Activated naive CD4-positive, alpha-beta T cell treated with anti-CD3 and anti-CD28 coated beads, Interleukin-2, amount 50 U/mL, for 24 hours (primary cell): Measurements from ENCODE around the gene CRB2.

Experiments
- H3K27ac Mint-ChIP-seq: one replicate; pipeline ENCODE4 v1.8.0; 2021; ENCODE audit warnings: mild to moderate bottlenecking, mixed read lengths
- H3K27me3 Mint-ChIP-seq: one replicate; pipeline ENCODE4 v1.8.0; 2021; ENCODE audit warnings: mixed read lengths
- H3K36me3 Mint-ChIP-seq: one replicate; pipeline ENCODE4 v1.8.0; 2021; ENCODE audit warnings: mixed read lengths
- H3K4me1 Mint-ChIP-seq: one replicate; pipeline ENCODE4 v1.8.0; 2021; ENCODE audit warnings: mixed read lengths
- H3K4me3 Mint-ChIP-seq: one replicate; pipeline ENCODE4 v1.8.0; 2021; ENCODE audit warnings: mild to moderate bottlenecking, mixed read lengths
- H3K9me3 Mint-ChIP-seq: one replicate; pipeline ENCODE4 v1.8.0; 2021; ENCODE audit warnings: mixed read lengths

The CRB2 gene

DNA sequence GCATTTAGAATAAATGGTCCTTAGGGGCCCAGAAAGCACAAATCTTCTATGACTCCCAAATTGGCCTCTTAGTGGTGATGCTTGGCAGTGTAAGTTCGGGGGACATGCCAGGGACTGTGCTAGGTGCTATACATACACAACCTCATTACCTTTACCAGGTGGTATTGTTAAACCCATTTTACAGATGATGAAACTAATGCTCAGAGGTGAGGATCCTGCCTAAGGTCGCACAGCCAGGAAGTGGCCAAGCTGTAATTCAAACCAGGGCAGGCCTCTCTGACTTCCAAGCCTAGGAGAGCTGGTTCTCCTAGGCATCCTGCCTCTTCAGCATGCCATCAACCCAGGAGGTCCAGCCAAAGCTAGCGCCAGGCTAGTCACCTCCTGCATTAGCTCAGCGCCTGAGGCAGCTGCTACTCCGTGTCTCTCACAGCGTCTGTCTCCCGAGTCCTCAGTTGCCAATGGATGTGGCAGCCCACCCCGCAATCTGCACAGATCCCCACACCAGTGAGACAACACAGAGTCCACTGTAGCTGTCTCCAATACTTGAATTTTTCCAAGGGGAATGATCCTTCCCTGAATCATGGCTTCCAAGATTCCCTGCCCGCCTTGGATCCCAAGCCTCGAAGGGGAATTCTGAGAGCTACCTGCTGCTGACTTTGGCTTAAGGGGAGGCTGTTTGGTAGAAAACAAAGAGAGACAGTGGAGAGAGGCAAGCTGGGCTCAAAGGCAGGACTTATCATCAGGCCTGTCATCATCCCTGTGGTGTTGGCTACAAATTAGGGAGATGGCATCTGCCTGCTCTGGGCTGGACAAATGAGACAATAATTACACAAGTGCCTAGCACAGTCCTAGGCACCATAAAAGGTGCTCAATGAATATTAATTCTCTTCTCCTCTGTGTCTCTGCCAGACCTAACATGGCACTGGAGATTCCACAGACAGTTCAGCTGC, 52.6 kb downstream of the CRB2 start:
- Mint-ChIP-seq H3K36me3 (no peaks in the 10 kb centered on the region), H3K4me3 (no peak overlapping the region), H3K4me1 (peaks cover 14% of the 10 kb centered on the region), H3K27me3 (no peaks in the 10 kb centered on the region), H3K9me3 (no peaks in the 10 kb centered on the region), H3K27ac (no peak overlapping the region)

DNA sequence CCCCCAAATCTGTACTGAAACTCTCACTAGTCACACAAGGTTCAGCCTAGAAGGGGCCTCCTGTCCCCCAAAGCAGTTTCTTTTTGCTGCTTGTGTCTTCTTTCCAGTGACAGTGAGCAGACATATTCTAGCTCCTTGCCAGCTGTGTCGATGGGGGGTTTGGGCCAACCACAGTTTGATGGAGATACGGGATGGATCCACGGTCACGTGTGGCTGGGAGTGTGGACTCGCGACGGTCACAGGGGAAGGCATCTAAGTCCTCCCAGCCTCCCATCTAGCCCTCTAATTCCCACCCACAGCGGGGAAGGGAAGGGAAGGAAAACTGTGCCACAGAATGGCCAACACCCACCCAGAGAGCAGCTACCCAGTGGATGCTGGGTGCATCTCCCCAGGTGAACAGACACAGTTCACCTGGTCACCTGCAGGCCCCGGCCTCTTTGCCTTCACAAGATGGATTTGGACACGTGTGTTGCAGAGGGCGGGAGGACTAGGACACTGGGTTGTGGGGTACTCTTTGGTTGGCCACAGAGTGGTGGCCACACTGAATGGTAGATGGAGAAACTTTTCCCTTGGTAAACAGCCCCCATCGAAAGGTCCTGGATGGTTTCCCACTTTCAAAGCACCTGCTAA, 54.4 kb downstream of the CRB2 start:
- H3K9me3 Mint-ChIP-seq: no peaks in the 10 kb centered on the region
- no peaks in the 10 kb centered on the region for H3K36me3 Mint-ChIP-seq
- H3K4me3 Mint-ChIP-seq: no peak overlapping the region
- H3K27me3 Mint-ChIP-seq: no peaks in the 10 kb centered on the region
- H3K4me1 Mint-ChIP-seq: peaks cover 14% of the 10 kb centered on the region
- no peak overlapping the region for H3K27ac Mint-ChIP-seq

DNA sequence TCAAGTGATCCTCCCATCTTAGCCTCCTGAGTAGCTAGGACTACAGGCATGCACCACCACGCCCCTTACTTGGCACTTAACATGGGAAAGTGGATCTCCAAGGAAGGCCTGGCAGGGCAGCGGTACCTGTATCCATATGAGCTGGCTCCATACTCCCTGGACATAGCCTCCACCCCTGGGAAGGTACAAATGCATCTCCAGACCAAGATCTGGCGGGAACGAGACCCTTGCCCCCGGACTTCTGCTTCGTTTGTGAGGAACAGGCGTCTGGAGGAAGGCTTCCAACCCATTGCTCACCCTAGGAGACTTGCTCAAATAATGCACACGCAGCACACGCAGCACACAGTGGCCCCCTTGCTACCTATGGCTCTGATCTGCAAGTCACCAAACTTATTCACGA, 55.2 kb downstream of the CRB2 start:
- Mint-ChIP-seq H3K4me3 (no peak overlapping the region), H3K9me3 (no peaks in the 10 kb centered on the region), H3K27me3 (no peaks in the 10 kb centered on the region), H3K4me1 (peaks cover 11% of the 10 kb centered on the region), H3K27ac (no peak overlapping the region), H3K36me3 (peaks cover under 1% of the 10 kb centered on the region)

DNA sequence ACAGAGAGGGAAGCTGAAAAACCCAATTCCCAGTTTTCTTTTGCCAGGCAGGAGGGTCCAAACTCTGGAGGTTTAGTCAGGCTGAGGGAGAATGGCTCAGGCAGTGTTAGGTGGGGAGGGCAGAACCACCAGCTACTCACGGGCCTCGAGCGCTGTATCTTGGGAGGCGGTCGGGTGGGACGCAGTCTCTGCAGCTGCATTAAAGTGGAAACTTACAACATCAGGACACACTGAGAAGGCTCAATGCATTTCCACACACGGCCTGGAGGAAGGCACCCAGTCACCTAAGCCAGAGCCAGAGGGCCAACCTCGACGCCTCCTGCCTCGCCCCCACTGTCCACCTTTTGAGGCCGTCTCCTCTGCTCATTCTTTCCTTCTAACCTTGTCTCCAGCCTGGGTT, 55.6 kb downstream of the CRB2 start:
- Mint-ChIP-seq H3K27me3 (no peaks in the 10 kb centered on the region), H3K36me3 (peaks cover 4% of the 10 kb centered on the region), H3K4me1 (peaks cover 7% of the 10 kb centered on the region), H3K9me3 (no peaks in the 10 kb centered on the region), H3K4me3 (no peak overlapping the region), H3K27ac (no peak overlapping the region)

DNA sequence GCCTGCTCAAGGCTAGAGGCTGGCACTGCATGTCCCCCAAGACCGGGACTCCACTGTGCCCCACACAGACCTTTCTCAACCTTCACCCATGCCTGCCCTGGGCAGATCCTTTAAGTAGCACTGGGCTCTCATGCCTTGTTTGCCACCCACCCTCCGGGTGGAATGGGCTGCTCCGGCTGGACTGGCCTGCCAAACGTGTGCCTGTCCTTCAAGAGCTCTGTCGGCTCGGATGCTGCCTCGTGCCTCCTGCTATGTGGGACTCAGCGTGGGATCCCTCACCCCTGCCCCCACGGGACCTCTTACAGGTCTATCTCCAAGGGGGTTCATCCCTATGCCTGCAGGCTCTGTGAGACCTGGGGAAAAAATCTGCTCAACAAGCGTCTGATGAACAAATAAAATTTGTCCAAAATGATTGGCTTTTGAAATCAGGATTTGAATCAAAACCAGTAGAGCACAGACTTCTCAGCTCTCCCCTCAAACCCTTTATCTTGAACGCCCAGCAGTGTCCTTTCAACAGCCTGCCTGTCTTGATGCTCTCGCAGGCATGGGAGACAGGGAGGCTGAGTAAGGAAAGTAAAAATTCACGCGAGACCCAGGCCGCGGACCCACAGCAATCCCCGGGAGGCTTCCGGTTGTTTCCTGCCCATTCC, 56.3 kb downstream of the CRB2 start:
- no peaks in the 10 kb centered on the region for H3K9me3 Mint-ChIP-seq
- no peak overlapping the region for H3K4me3 Mint-ChIP-seq
- peaks cover 4% of the 10 kb centered on the region for H3K36me3 Mint-ChIP-seq
- H3K4me1 Mint-ChIP-seq: peaks cover 2% of the 10 kb centered on the region
- H3K27me3 Mint-ChIP-seq: no peaks in the 10 kb centered on the region
- H3K27ac Mint-ChIP-seq: no peak overlapping the region

DNA sequence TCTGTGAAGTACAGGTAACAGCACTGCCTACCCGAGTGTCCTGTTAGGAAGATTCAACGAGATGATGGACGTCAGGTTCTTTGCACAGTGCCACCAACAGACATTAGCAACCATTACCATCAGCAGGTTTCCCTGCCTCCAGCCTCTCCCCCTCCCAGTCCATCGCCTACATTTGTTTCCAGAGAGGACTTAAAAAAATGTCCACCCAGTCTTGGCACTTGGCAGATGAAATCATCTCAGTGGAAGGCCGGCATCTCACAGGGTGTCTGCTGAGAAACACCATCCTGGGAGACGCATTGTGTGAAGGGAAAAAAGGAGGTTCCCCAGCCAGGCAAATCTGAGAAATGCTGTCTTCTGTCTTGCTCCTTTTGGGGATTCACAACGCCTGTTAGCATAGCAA, 58.2 kb downstream of the CRB2 start:
- Mint-ChIP-seq H3K9me3 (no peaks in the 10 kb centered on the region), H3K27me3 (no peaks in the 10 kb centered on the region), H3K4me1 (no peaks in the 10 kb centered on the region), H3K27ac (no peak overlapping the region), H3K4me3 (no peak overlapping the region), H3K36me3 (peaks cover 6% of the 10 kb centered on the region)

DNA sequence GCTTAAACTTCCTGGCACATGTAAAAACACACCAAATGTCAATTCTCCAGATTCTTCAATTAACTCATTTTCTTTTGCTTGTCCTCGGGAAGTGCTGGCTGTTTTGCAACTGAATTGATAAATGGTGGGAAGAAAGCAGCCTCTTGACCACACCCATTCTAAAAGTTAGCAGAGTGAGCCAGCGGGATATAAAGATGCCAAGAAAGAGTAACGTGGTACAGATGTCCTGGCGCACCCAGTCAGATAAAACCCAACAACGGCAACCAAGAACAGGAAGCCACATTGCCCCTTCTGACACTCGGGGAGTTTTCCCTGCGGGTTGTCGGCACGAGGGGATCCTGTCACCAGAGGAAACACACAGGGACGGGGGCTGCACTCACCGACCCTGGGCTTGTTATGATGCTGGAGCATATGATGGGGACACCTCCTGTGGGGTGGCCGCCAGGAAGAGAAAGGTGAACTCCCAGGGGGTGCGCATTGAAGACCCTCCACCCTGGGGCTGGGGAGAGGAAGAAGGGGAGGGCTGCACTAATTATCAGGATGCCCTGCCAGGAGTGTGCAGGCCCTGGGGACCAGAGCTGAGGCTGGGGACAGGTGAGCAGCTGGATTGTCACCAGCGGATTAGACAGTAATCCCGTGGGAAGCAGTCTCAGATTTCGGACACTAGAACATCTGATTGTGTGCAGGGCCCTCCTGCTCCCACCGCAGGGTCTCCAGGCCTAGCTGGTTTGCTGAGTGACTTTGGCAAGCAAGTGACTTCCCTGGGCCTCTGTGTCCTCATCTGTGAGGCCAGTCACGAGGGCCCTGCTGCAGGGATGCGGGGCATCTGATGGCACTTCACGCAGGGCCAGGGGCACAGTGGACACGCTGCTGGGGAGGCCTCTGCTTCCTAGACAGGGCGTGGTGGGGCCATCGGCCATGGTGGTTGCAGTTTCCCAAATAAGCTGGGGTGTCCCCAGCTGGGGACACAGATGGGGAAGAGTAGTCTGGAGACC, 59.2 kb downstream of the CRB2 start:
- H3K27ac Mint-ChIP-seq: no peak overlapping the region
- H3K9me3 Mint-ChIP-seq: no peaks in the 10 kb centered on the region
- H3K27me3 Mint-ChIP-seq: no peaks in the 10 kb centered on the region
- peaks cover 6% of the 10 kb centered on the region for H3K36me3 Mint-ChIP-seq
- no peak overlapping the region for H3K4me3 Mint-ChIP-seq
- no peaks in the 10 kb centered on the region for H3K4me1 Mint-ChIP-seq

DNA sequence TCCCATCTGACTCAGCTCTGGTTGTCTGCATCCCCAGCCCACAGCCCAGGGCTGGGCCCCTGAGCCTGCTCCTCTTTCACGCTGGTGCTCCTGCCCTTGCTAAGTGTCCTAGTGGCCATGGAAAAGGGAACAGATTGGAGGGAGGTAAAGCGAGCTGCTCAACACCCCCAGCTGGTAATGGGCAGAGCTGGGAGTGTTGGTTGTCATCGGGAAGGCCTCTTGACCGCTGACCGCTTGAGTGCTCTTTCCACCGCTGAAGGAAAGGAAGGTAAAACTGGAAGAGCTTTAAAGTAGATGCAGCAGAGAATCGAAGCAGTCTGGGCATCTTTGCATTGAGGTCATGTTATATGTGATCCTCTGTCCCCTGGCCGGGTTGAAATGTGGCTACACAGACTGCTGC, 60.2 kb downstream of the CRB2 start:
- H3K4me1 Mint-ChIP-seq: no peaks in the 10 kb centered on the region
- peaks cover 6% of the 10 kb centered on the region for H3K36me3 Mint-ChIP-seq
- H3K27me3 Mint-ChIP-seq: no peaks in the 10 kb centered on the region
- no peaks in the 10 kb centered on the region for H3K9me3 Mint-ChIP-seq
- H3K4me3 Mint-ChIP-seq: no peak overlapping the region
- H3K27ac Mint-ChIP-seq: no peak overlapping the region

DNA sequence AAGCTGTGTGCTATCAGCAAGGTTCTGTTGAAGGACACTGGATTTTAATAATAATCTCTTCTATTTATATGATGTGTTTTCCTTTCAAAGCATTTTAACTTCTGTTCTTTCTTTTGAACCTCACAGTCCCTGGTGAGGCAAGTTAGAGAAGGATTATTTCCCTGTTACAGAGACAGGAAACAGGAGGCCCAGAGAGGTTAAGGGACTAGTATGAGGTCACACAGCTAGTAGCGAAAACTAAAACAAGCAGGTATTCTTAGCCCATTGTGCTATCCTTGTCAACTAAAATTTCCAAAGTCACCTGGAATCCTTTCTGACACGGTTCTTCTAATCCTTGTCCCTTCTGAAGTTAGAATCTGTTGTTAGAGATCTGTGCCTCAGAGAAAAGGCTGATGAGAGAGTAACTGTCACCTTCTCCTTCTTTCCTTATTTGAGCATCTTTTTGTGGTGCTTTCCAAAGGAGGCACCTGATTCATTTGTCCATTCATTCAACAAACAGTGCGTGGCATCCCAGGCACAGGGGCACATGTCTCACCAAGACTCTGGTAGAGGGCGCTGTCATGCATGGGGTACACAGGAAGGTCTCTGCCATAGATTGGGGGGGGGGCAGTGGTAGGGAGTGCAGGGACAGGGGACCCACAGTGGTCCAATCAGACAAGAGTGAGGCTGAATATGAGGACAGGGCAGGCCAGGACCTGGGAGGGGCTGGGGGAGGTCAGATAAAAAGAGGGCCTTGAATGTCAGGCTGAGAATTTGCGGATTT, 61.5 kb downstream of the CRB2 start:
- Mint-ChIP-seq H3K4me1 (no peaks in the 10 kb centered on the region), H3K4me3 (no peak overlapping the region), H3K9me3 (no peaks in the 10 kb centered on the region), H3K27ac (no peak overlapping the region), H3K36me3 (peaks cover 6% of the 10 kb centered on the region), H3K27me3 (no peaks in the 10 kb centered on the region)

DNA sequence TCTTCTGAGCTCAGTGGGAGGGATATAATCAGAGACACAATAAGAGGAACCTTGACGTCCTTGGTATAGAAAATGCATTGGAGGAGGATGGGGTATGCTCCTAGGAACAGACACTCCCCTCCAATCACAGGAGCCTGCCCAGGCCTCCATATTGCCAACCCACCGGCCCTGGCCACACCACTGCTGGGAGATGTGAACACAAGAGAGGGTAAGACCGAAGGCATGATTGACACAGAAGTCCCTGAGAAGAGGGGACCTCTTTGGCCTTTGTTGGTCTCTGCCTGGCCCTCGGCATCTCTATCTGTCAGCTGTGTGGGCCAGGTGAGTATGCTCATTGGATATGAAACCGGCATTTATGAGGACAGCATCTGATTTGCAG, 62.0 kb downstream of the CRB2 start:
- Mint-ChIP-seq H3K36me3 (peaks cover 6% of the 10 kb centered on the region), H3K27ac (no peak overlapping the region), H3K4me3 (no peak overlapping the region), H3K4me1 (no peaks in the 10 kb centered on the region), H3K27me3 (no peaks in the 10 kb centered on the region), H3K9me3 (no peaks in the 10 kb centered on the region)

DNA sequence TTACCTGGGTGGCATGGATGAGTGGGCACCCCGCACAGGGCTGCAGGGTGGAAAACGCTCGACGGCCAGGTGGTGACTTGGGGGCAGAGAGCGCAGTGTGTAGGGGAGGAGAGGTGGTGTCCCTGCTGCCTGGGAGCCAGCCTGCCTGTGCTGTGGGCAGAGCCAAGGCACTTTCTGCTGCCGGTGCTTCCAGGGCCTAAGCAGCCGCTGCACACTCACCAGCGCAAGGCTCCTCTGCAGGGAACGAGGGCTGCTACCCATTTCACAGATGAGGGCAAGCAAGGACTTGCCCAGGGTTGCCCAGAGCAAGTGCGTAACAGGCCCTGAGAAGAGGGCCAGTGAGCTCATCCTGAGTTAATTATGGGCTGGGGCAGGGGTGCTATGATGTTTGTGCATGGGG, 62.5 kb downstream of the CRB2 start:
- no peak overlapping the region for H3K27ac Mint-ChIP-seq
- H3K4me1 Mint-ChIP-seq: no peaks in the 10 kb centered on the region
- H3K36me3 Mint-ChIP-seq: peaks cover 6% of the 10 kb centered on the region
- no peaks in the 10 kb centered on the region for H3K27me3 Mint-ChIP-seq
- H3K9me3 Mint-ChIP-seq: no peaks in the 10 kb centered on the region
- no peak overlapping the region for H3K4me3 Mint-ChIP-seq

DNA sequence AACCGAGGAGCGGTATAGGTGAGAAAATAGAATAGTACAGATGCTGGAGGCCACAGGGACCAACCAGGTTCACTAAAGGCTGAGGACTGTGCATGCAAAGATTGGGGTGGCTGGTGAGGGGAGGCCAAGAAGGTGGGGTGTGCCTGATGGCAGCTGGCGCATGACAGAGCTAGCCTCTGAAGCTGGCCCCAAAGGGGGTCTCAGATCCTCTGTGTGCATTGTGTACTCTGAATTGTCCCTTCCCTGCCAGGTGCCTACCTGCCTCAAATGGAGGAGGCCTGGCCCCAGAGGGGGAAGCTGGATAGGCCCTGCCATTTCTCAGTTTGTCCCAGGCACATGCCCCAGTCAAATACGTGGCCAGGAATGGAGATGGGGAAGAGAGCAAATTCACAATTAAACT, 63.1 kb downstream of the CRB2 start:
- Mint-ChIP-seq H3K27ac (no peak overlapping the region), H3K9me3 (no peaks in the 10 kb centered on the region), H3K4me3 (no peak overlapping the region), H3K4me1 (no peaks in the 10 kb centered on the region), H3K36me3 (peaks cover 6% of the 10 kb centered on the region), H3K27me3 (no peaks in the 10 kb centered on the region)

DNA sequence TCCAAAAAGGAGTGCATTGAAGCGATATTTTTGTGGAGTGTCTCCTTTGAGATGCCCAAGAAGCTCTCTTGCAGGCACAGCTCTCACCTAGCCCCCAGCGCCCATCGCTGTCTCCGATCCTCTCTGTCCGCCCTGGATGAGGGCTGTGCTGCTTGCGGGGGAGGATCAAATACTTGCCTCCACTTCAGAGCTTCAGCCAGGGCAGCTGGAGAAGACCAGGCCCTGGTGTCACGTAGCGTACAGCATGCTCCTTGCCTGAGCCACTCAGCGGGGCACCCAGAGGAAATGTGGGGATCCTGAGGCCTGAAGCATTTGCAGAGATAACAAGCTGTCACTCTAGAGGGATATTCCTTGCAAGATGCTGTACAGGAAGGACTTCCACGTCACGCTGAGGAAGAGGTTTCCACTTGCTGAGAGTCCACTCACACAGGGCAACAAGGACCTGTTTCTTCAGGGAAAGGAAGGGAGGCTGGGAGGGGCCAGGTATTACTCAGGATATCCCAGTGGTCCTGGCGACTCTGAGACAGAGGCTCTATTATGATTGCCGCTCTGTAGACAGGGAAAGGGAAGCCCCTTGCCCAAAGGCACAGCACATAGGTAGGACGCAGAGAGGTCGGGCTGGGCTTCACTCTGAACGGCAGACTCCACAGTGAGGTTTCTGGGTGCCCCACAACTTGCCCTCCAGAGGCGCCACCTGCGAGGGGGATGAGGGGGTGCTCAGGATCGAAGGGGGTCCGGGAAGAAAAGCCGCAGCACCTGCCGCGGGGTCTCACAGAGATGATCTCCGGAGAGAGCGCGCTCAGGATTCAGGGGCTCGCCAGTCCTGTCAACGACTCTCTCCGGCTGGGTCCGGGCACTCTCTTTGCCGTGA, 64.0 kb downstream of the CRB2 start:
- H3K36me3 Mint-ChIP-seq: peaks cover 6% of the 10 kb centered on the region
- H3K4me1 Mint-ChIP-seq: no peaks in the 10 kb centered on the region
- no peak overlapping the region for H3K4me3 Mint-ChIP-seq

DNA sequence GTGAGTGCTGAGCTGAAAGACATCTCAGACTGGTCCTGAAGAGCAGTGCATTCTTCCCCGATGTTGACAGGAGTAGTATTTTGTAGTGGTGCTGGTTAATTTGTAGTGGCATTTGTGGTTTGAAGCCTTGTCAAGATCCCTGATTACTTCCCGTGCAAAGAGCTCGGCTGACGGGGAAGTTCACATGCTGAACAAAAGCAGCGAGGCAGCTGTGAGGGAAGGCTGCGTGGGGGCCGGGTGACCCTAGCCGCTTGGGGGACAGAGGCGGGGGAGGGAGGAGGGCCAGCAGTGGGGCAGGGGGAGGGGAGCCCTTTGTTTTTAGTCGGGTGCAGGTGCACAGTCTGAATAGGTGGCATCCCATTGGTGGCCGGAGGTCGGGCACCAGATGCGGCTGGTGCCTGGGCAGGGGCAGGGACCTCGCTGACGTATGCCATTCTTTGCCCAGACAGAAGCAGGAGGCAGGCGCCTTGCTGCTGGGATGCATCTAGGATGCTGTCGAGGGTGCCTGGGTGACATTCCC, 64.7 kb downstream of the CRB2 start:
- Mint-ChIP-seq H3K36me3 (peaks cover 6% of the 10 kb centered on the region), H3K9me3 (no peaks in the 10 kb centered on the region), H3K27me3 (no peaks in the 10 kb centered on the region), H3K27ac (no peak overlapping the region), H3K4me3 (no peak overlapping the region), H3K4me1 (no peaks in the 10 kb centered on the region)

More for the DNA sequence above, 64.0 kb downstream of the CRB2 start:
- H3K9me3 Mint-ChIP-seq: no peaks in the 10 kb centered on the region
- H3K27ac Mint-ChIP-seq: no peak overlapping the region
- H3K27me3 Mint-ChIP-seq: no peaks in the 10 kb centered on the region
